DOHH2 (cell line): ENCODE results near the gene ABHD12B.

Source experiments
- EZH2phosphoT487 ChIP-seq: fragments of 200-600 bp; sonication (generic); IDR thresholded peaks from 2 replicates; pipeline ENCODE4 v1.6.1; 2017; ENCODE audit warnings: borderline replicate concordance, mild to moderate bottlenecking, antibody characterized with exemption, low read length, moderate library complexity, mixed read lengths
- TF ChIP-seq, protein P1 (sequence below): fragments of 200-600 bp; sonication (generic); IDR thresholded peaks from one replicate; pipeline ENCODE4 v1.5.1; 2014; ENCODE audit warnings: antibody characterized with exemption, mild to moderate bottlenecking, low read depth, low read length; ENCODE audit not compliant: poor library complexity, severe bottlenecking

- TF ChIP-seq, protein P1, sequence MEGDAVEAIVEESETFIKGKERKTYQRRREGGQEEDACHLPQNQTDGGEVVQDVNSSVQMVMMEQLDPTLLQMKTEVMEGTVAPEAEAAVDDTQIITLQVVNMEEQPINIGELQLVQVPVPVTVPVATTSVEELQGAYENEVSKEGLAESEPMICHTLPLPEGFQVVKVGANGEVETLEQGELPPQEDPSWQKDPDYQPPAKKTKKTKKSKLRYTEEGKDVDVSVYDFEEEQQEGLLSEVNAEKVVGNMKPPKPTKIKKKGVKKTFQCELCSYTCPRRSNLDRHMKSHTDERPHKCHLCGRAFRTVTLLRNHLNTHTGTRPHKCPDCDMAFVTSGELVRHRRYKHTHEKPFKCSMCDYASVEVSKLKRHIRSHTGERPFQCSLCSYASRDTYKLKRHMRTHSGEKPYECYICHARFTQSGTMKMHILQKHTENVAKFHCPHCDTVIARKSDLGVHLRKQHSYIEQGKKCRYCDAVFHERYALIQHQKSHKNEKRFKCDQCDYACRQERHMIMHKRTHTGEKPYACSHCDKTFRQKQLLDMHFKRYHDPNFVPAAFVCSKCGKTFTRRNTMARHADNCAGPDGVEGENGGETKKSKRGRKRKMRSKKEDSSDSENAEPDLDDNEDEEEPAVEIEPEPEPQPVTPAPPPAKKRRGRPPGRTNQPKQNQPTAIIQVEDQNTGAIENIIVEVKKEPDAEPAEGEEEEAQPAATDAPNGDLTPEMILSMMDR = no peak
- no peak for TF ChIP-seq EZH2phosphoT487
Measured at GRCh38 chr14:50830044-50830931, 41.6 kb upstream of the ABHD12B start.
